Chondrocyte (in vitro differentiated cells): ENCODE data around the gene ARHGAP42. TPM values are rescaled to one million over a fixed set of nuclear protein-coding genes. Genes with fewer than 3 reads are reported as not detected.

Experiments
- DNase-seq: peaks from one replicate; pipeline ENCODE4 v3.0.0; 2021; ENCODE audit warnings: mixed read lengths, low spot score
- H3K27ac Mint-ChIP-seq: one replicate; pipeline ENCODE4 v1.8.0; 2021; ENCODE audit warnings: mild to moderate bottlenecking, moderate library complexity, mixed read lengths; ENCODE audit not compliant: unreplicated experiment
- H3K27me3 Mint-ChIP-seq: 2 replicates; pipeline ENCODE4 v1.8.0; 2021; ENCODE audit warnings: low read depth, mixed read lengths
- H3K36me3 Mint-ChIP-seq: 2 replicates; pipeline ENCODE4 v1.8.0; 2021; ENCODE audit warnings: low read depth, mixed read lengths
- H3K4me1 Mint-ChIP-seq: 2 replicates; pipeline ENCODE4 v1.8.0; 2021; ENCODE audit warnings: low read depth, mild to moderate bottlenecking, mixed read lengths
- H3K4me3 Mint-ChIP-seq: one replicate; pipeline ENCODE4 v1.8.0; 2021; ENCODE audit warnings: mild to moderate bottlenecking, moderate library complexity, mixed read lengths; ENCODE audit not compliant: unreplicated experiment
- H3K9me3 Mint-ChIP-seq: 2 replicates; pipeline ENCODE4 v1.8.0; 2021; ENCODE audit warnings: low read depth, mixed read lengths
- total RNA-seq: library from RNA; stranded (reverse); gene quantifications from 3 replicates; pipeline ENCODE4 v1.2.1, GENCODE V29; 2021
- TF ChIP-seq, protein P1 (sequence below): fragments of 200-600 bp; sonication (generic); IDR thresholded peaks from 2 replicates; pipeline ENCODE4 v1.5.0; 2021; ENCODE audit warnings: antibody characterized with exemption, mild to moderate bottlenecking, moderate library complexity

Gene ARHGAP42
- total RNA-seq, 1 donor from 2014 or later: 16.1 TPM

DNA sequence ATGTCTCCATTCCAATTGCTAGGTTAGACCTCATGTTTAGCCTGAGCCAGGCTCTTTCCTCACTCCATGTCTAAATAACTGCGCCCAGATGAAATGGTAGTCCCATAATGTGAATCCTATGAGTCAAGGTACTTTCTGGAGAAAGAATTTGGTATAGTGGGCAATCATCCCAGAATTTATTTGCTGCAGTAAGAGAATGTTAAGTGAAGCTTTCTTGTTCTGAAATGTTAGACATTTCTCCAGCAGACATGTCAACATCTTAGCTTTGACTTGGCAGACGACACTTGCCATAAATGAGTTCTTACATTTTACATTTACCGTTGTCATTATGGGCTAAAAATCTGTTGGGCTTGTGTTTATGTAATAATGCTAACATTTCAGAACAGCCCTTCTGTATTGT lies 277.3 kb downstream of the ARHGAP42 start:
- H3K27me3 Mint-ChIP-seq: no peaks in the 10 kb centered on the region
- TF ChIP-seq, protein P1, sequence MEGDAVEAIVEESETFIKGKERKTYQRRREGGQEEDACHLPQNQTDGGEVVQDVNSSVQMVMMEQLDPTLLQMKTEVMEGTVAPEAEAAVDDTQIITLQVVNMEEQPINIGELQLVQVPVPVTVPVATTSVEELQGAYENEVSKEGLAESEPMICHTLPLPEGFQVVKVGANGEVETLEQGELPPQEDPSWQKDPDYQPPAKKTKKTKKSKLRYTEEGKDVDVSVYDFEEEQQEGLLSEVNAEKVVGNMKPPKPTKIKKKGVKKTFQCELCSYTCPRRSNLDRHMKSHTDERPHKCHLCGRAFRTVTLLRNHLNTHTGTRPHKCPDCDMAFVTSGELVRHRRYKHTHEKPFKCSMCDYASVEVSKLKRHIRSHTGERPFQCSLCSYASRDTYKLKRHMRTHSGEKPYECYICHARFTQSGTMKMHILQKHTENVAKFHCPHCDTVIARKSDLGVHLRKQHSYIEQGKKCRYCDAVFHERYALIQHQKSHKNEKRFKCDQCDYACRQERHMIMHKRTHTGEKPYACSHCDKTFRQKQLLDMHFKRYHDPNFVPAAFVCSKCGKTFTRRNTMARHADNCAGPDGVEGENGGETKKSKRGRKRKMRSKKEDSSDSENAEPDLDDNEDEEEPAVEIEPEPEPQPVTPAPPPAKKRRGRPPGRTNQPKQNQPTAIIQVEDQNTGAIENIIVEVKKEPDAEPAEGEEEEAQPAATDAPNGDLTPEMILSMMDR: no peak
- H3K4me3 Mint-ChIP-seq: no peak overlapping the region
- peaks cover 28% of the 10 kb centered on the region for H3K36me3 Mint-ChIP-seq
- H3K4me1 Mint-ChIP-seq: peaks cover 8% of the 10 kb centered on the region
- no peak overlapping the region for H3K27ac Mint-ChIP-seq
- H3K9me3 Mint-ChIP-seq: peaks cover 14% of the 10 kb centered on the region
- no peak for DNase-seq

DNA sequence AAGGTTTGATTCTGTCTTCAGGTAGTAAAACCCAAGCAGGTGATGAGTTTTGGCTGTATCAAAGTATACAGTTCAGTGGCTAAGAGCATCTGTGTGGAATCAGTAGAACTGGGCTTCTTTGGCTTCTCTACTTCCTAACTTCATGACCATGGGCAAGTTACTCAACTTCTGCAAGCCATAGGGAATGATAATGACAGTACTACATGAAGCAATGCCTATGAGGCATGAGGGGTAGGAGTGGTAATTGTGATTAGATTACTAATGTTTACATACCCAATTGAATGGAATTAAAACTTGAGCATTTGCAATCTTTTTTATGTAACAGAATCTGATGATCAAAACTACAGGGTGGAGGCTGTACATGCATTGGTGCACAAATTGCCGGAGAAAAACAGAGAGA lies 278.3 kb downstream of the ARHGAP42 start:
- Mint-ChIP-seq H3K36me3 (peaks cover 33% of the 10 kb centered on the region), H3K27me3 (no peaks in the 10 kb centered on the region), H3K4me1 (peaks cover 5% of the 10 kb centered on the region), H3K9me3 (peaks cover 18% of the 10 kb centered on the region), H3K4me3 (no peak overlapping the region), H3K27ac (no peak overlapping the region)
- DNase-seq: no peak
- TF ChIP-seq, protein P1: no peak

DNA sequence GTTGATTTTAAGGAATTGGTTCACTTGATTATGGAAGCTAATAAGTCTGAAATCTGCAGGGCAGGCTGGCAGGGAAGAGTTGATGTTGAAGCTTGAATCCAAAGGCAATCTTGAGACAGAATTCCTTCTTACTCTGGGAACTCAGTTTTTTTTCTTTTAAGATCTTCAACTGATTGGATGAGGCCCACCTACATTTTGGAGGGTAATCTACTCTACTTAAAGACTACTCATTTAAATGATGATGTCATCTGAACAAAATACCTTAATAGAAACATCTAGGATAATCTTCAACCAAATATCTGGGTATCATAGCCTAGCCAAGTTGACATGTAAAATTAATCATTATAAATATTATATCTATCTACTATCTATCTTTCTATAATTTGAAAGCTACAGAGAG lies 279.3 kb downstream of the ARHGAP42 start:
- Mint-ChIP-seq H3K36me3 (peaks cover 35% of the 10 kb centered on the region), H3K27me3 (no peaks in the 10 kb centered on the region)

DNA sequence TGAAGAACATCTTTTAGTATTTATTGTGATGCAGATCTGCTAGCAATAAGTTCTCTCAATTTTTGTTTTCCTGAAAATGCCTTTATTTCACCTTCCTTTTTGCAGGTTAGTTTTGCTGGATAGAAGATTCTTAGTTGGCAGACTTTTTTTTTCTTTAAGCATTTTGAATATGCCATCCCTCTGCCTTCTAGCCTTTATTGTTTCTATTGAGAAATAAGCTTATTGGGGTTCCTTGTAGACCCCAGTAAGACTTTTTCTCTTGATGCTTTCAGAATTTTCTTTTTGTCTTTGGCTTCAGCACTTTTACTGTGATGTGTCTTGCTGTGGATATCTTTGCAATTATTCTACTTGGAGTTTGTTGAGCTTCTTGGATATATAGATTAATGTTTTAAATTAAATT lies 281.9 kb downstream of the ARHGAP42 start:
- peaks cover 39% of the 10 kb centered on the region for H3K36me3 Mint-ChIP-seq
- TF ChIP-seq, protein P1: no peak
- peaks cover 18% of the 10 kb centered on the region for H3K9me3 Mint-ChIP-seq
- peaks cover 5% of the 10 kb centered on the region for H3K4me1 Mint-ChIP-seq
- DNase-seq: no peak
- no peak overlapping the region for H3K4me3 Mint-ChIP-seq
- no peak overlapping the region for H3K27ac Mint-ChIP-seq
- H3K27me3 Mint-ChIP-seq: no peaks in the 10 kb centered on the region

More for the DNA sequence above, 279.3 kb downstream of the ARHGAP42 start:
- Mint-ChIP-seq H3K9me3 (peaks cover 18% of the 10 kb centered on the region), H3K27ac (no peak overlapping the region), H3K4me3 (no peak overlapping the region), H3K4me1 (peaks cover 5% of the 10 kb centered on the region)
- TF ChIP-seq, protein P1: no peak
- DNase-seq: no peak

DNA sequence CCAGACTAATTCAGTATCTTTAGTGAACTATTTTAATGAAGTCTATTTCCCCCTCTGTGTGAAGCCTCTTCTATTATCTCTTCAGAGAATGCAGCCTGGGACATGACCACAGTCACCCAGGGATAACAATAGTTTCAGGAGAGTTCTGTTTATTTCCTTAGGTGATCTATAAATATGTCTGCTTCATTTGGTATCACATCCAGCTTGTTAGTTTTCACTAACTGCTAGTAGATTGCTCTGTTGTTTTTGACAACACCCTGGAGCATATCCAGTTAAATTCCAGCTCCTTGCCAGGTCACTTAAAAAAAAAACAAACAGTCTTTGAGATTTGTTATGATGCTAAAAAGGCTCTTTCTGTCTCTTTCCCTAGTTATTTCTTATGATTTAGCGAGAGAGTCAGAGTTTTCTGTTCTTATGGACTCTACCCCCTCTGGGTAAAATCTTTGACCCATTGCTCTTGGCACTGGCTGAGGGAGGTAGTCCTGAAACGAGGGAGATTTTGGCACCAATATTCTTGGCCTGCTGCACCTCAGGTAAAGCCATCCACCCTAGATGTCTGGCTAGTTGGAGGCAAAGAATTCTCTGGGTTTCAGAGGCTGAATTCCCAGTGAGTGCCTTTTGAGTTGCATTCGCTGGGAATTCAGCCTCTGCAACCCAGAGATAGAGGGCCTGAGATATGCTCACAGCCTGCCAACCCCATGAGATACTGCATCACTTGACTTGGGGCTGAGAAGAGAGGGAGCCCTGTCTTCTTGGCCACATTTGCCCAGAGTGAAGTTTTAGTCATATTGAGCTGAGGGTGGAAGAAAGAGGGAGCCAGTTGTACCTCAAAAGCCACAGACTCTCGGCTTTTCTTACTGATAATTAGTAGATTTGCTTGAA lies 283.4 kb downstream of the ARHGAP42 start:
- H3K27ac Mint-ChIP-seq: no peak overlapping the region
- peaks cover 35% of the 10 kb centered on the region for H3K36me3 Mint-ChIP-seq
- peaks cover 16% of the 10 kb centered on the region for H3K9me3 Mint-ChIP-seq
- no peaks in the 10 kb centered on the region for H3K27me3 Mint-ChIP-seq
- no peak overlapping the region for H3K4me3 Mint-ChIP-seq
- H3K4me1 Mint-ChIP-seq: no peaks in the 10 kb centered on the region
- DNase-seq: no peak
- TF ChIP-seq, protein P1: no peak
